Hematopoietic multipotent progenitor cell treated with erythropoietin and hydrocortisone succinate and interleukin-3 and kit ligand, for 6 days (in vitro differentiated cells): ENCODE results near the gene NUAK1.
"Not testable (repeated sequence)": the region's sequence is repeated elsewhere in the genome, so short reads cannot be mapped to it uniquely, and the experiment has no call there.

Source experiments
- DNase-seq: peaks from one replicate; pipeline ENCODE4 v3.0.0-alpha.2; 2015

Gene NUAK1

GRCh38 chr12:106027911-106028310, 110.8 kb downstream of the NUAK1 start:
- DNase-seq, result no peak

DNA sequence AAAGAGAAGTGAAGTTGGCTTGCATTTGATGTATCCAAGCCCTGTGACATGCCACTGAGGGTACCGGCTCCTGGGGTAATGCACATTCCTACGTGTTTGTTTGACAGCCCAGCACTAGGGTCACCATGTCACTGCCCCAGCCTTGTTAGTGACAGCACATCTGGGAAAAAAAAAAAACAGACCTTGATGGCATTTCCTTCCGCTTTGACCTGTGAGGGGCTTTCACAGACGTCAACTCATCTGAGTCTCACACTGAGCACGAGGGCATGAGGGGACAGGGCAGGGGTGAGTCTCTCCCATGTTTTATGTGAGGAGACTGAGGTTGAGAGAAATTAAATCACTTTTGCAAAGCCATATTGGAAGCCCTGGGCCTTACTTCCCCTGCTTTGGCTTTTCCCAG, 111.5 kb downstream of the NUAK1 start:
- DNase-seq, result no peak

- no peak for DNase-seq
These were observed 113.6 kb downstream of the NUAK1 start for GRCh38 chr12:106025129-106025528.

DNA sequence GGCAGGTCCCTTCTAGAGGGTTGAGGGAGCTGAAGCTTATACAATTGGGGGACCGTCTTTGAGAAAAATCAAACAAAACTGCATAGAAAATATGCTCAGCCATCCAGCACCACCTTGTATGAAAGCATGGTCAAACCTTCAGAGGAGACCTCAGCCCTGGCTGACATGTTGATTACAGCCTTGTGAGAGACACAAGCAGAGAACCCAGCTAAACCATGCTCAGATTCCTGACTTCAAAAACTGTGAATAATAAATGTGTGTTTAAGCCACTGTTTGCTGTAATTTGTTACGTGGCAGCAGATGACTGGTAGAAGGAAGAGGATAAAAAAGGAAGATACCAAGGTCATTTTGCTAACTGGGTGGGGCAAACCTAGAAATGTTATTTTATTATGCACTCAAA, 115.7 kb downstream of the NUAK1 start:
- DNase-seq, result no peak

DNA sequence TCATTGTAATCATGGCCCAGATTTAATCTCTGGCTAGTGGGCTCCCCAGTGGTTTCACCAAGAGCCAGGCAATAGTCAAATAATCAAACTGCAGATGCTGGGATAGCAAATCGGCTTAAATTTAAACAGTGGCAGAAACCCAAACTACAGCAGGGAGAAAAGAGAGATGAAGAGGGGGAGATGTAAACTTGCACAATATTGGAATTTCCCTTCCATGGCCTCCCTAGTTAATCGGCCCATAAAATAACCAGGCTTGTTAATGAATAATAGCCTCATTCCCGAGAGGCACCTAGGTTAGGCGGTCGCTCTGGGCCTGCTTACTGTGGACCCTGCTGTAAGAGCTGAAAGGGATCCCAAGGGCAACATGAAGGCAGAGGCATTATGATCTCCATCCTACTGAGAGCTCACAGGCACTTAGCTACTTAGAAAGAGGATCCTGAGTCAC, 116.2 kb downstream of the NUAK1 start:
- no peak for DNase-seq

DNA sequence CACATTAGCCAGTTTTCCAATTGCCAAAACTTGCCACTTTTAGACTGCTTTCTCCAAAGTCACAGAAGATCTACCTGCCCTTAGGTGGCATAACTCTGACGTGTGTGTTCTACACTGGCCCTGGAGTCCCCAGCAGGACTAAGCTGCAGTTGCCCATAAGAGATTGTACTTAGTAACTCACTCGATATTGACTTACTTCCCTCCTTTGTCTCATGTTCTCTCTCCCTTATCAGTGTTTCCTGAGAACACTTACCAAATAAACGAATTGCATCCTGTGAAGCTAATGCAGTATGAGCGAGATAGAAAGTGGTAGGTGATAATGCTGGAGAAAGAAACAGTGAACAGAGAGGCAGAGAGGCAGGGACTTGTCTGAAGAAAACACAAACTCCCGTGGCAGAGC, 117.2 kb downstream of the NUAK1 start:
- peak; percentile 9 for DNase-seq

DNA sequence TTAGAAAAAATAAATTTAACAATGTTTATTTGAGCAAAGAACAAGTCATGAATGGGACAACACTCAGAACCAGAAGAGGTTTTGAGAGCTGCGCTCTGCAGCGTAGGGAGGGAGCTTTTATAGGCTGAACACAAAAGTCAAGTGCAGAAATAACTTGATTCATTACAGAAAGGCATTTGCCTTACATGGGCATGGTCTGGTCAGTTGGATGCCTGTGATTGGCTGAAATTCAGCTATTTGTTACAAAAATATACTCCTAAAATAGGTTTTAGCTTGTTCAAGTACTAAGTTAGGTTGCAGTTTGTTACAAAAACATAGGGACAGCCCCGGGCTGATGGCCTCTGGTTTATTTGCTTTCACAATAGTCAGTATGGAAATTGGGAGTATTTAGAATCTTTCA, 118.0 kb downstream of the NUAK1 start:
- no peak for DNase-seq

DNA sequence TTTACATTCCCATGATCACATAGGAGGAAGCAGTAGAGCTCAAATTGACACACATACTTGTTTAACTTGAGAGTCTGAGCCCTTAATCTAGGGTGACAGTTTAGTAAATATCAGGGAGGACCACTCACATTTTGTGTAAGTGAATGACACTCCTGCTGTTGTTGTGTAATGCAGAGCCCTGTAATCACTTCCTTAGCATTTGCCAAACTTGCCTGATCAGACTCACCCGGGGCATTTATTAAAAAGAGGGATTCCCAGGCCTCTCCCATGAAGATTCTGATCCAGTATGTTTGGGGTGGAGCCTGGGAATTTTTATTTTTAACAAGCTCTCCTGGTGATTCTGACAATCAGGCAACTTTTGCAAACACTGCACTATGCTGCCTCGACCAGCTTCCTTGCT, 119.6 kb downstream of the NUAK1 start:
- no peak for DNase-seq

GRCh38 chr12:106018286-106018685, 120.5 kb downstream of the NUAK1 start:
- no peak for DNase-seq

GRCh38 chr12:106016601-106017278, 122.0 kb downstream of the NUAK1 start:
- not testable (repeated sequence) for DNase-seq

- no peak for DNase-seq
These were observed 123.1 kb downstream of the NUAK1 start for GRCh38 chr12:106015646-106016045.

DNA sequence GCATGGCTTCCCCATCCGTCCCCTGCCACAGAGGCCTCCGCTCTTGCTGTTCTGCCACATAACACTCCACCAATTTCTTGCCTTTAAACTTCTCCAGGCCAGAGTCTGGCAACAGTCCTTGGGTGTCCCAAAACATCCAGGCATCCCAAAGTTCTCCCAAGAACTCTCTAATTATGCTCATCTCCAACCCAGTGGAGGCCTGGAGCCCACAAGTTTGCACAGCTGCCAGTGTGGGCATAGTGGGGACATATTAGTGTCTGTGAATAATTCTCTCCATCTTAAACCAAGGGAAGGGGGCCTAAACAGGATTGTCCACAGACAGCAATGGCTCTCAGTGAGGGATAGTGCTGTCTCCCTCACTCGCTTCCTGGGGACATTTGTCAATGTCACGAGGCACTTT, 124.8 kb downstream of the NUAK1 start:
- DNase-seq, result no peak
